RWPE1 (cell line): ENCODE results near the gene ZNF506.

Source experiments
- CTCF ChIA-PET: fragments of 350-600 bp; sonication (Branson Sonifier 250); formaldehyde crosslinking; extraction: SDS; loops from one replicate; lab custom pipeline; 2021; lab: Yijun Ruan, JAX
- POLR2A ChIA-PET: fragments of 400-600 bp; formaldehyde crosslinking; extraction: SDS; loops from one replicate; lab custom pipeline; 2020; ENCODE audit warnings: antibody characterized with exemption; ENCODE audit not compliant: low non-redundant PET; lab: Yijun Ruan, JAX
- DNase-seq: peaks from one replicate; pipeline ENCODE4 v3.0.0; 2012; ENCODE audit warnings: low spot score
- H3K27ac ChIP-seq: fragments of 450-650 bp; 2 replicates; pipeline ENCODE4 v1.5.1; 2017
- TF ChIP-seq, protein P1 (sequence below): fragments of 450-650 bp; conservative IDR thresholded peaks from 2 replicates; pipeline ENCODE4 v1.5.1; 2017; ENCODE audit warnings: low read depth, mild to moderate bottlenecking

The ZNF506 gene

GRCh38 chr19:19749117-19749907 lies 72.2 kb downstream of the ZNF506 start:
- no peak overlapping the region for H3K27ac ChIP-seq
- no peak for DNase-seq
- TF ChIP-seq, protein P1, sequence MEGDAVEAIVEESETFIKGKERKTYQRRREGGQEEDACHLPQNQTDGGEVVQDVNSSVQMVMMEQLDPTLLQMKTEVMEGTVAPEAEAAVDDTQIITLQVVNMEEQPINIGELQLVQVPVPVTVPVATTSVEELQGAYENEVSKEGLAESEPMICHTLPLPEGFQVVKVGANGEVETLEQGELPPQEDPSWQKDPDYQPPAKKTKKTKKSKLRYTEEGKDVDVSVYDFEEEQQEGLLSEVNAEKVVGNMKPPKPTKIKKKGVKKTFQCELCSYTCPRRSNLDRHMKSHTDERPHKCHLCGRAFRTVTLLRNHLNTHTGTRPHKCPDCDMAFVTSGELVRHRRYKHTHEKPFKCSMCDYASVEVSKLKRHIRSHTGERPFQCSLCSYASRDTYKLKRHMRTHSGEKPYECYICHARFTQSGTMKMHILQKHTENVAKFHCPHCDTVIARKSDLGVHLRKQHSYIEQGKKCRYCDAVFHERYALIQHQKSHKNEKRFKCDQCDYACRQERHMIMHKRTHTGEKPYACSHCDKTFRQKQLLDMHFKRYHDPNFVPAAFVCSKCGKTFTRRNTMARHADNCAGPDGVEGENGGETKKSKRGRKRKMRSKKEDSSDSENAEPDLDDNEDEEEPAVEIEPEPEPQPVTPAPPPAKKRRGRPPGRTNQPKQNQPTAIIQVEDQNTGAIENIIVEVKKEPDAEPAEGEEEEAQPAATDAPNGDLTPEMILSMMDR, result no peak
- CTCF ChIA-PET, result no interaction called here
- POLR2A ChIA-PET, result interaction anchor here (0.6 kb wide), 1 partner anchor 9 kb away, joined by 4 read pairs; no protein-coding TSS in a partner anchor

- no peak for DNase-seq
- TF ChIP-seq, protein P1, result no peak
- ChIA-PET POLR2A (no interaction called here), CTCF (no interaction called here)
- no peak overlapping the region for H3K27ac ChIP-seq
Measured at GRCh38 chr19:19748249-19748938, 73.2 kb downstream of the ZNF506 start.

DNA sequence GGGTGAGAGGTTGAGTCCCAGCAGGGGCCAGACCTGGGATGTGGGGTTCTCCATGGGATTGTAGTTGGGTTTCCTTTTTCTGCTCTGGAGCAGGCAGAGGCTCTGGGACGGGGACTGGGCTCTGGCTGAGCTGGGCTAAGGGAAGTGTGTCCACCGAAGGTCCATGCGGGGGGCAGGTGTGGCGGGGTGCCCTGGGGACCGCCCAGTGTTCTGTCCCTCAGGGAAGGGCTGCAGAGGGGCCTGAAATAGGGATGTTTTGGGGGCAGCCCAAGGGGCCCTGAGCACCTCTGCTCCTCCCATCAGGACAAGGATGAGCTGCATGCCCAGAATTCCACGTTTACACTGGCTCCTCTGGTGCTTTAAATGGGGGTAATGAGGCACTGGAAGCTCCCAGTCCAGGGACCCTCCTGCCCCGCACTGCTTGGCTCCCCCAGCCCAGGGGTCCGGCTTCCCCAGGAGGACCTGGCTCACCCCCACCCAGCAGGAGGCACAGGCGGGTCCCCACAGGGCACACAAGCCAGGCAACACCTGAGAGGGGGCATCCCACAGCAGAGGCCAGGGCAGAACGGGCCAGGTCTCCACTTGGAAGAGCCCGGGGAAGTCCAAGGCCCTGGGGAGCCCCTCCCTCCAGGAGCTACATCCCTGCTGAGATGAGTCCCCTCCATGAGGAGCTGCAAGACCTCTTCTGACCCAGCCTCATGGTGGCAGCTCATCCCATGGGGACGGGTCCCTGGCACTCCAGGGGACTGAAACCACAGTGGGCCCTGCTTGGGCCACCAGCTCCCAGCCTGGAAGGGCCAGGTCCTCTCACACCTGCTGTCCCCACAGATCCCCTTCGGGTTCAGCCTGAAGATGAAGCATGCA lies 74.0 kb downstream of the ZNF506 start:
- H3K27ac ChIP-seq, result no peak overlapping the region
- TF ChIP-seq, protein P1, result no peak
- ChIA-PET CTCF (no interaction called here), POLR2A (no interaction called here)
- DNase-seq, result no peak

GRCh38 chr19:19746286-19747213 lies 75.0 kb downstream of the ZNF506 start:
- ChIA-PET POLR2A (no interaction called here), CTCF (no interaction called here)
- no peak overlapping the region for H3K27ac ChIP-seq
- no peak for DNase-seq
- TF ChIP-seq, protein P1, result no peak

DNA sequence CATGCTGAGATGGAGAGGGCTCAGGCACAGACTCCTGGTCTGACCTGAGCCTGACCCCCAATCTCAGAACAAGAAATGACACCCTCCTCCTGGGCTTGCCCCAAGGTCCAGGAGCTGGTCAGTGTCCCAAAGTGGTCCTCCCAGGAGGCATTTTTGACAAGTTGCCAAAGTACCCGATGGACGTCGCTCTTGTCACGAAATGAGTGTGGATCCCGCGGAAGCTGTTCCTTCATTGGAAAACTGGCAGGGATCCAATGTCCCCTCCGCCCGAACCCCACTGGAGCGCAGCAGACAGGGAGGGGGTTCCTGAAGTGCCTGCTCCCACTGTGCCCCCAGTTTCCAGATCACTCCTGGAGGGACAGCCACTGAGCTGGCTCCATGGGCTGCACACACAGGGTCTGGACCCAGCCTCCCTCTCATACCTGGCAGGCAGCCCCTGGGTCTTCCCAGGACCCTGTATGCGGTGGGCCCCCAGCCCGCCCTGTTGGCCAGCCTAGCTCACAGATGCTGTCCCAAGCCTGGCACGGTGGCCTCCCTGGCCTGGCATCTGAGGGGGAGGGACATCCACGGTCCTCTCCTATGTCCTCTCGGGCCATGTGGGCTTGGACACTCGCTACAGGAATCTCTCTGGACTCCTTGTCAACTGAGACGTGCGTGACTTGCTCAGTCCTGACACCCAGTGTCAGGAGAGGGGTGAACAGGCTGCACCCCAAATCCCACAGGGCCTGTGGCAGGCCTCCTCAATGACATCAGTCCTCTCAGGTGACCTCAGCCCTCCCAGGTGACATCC lies 75.9 kb downstream of the ZNF506 start:
- POLR2A ChIA-PET, result no interaction called here
- TF ChIP-seq, protein P1, result no peak

More for the DNA sequence above, 75.9 kb downstream of the ZNF506 start:
- H3K27ac ChIP-seq, result no peak overlapping the region
- DNase-seq, result no peak
- CTCF ChIA-PET, result interaction anchor here (0.6 kb wide), 1 partner anchor 252 kb away, joined by 4 read pairs; no protein-coding TSS in a partner anchor
